ENCODE data around the gene INSC. TPM values are rescaled to one million over a fixed set of nuclear protein-coding genes. Genes with fewer than 3 reads are reported as not detected.

Gene INSC
- total and polyA plus RNA-seq, 2 of the 4 experiments (the other 2 are of a cell fraction) = 0.53 to 1.4 TPM

GRCh38 chr11:15143855-15144254 is 29.1 kb downstream of the INSC start:
- no peak for TF ChIP-seq CEBPB (IDR thresholded peaks at IDR 0.05; ENCODE audit: low read depth, low read length)
- no peak for TF ChIP-seq POLR2A (IDR thresholded peaks at IDR 0.05; ENCODE audit: low read depth, low read length)
- peak; percentile 15; the same call in 1 of the 2 replicates for TF ChIP-seq USF2 (IDR thresholded peaks at IDR 0.05; ENCODE audit: low read depth, low read length)
- no peak overlapping the region for H4K5ac ChIP-seq (ENCODE audit: low read depth, low read length)
- in situ Hi-C loops (cut with MboI; ENCODE audit: low sequenced_read_pairs) = no loop called here
- peaks cover 0 to 9% of the 10 kb centered on the region in 2 experiments; a peak in 1 of 4 replicates for H3K79me1 ChIP-seq (ENCODE audit: low read depth in 1 of 2, low read length in 2 of 2)
- H4K20me1 ChIP-seq (ENCODE audit: insufficient read depth, low read length) = no peaks in the 10 kb centered on the region
- no peak overlapping the region for H3K4ac ChIP-seq (ENCODE audit: low read depth, low read length)
- no peak overlapping the region for H3K14ac ChIP-seq (replicated peaks; ENCODE audit: low read depth, low read length)
- H3K4me3 ChIP-seq (ENCODE audit: insufficient read depth, low read depth, low read length) = no peak overlapping the region
- no TSS peak for BruUV-seq (replicated peaks)
- no peaks in the 10 kb centered on the region for H3K27me3 ChIP-seq (ENCODE audit: control insufficient read depth, insufficient read depth, low read length)
- H2BK20ac ChIP-seq (ENCODE audit: low read depth, low read length) = no peak overlapping the region
- H2BK5ac ChIP-seq (ENCODE audit: low read depth, low read length, poor library complexity, severe bottlenecking) = no peak overlapping the region
- H2AK9ac ChIP-seq (replicated peaks; ENCODE audit: low read depth, low read length, poor library complexity) = no peak overlapping the region
- no peak overlapping the region for H2AK5ac ChIP-seq (ENCODE audit: low read depth, low read length)
- ChIA-PET CTCF (interaction anchor here (1.1 kb wide), 1 partner anchor 38 kb away, joined by 3 read pairs; no protein-coding TSS in a partner anchor), POLR2A (ENCODE audit: unreplicated experiment) (no interaction called here)
- no peak overlapping the region for H3K56ac ChIP-seq (ENCODE audit: extremely low read depth, insufficient read depth, low read length)
- no peak overlapping the region for H2BK120ac ChIP-seq (ENCODE audit: low read depth, low read length)
- no peak overlapping the region for H4K91ac ChIP-seq (ENCODE audit: insufficient read depth, low read depth, low read length)
- dilution Hi-C loops (cut with HindIII; ENCODE audit: low sequenced_read_pairs, unreplicated experiment) = no loop called here
- H3K4me1 ChIP-seq (ENCODE audit: control insufficient read depth, insufficient read depth, low read length) = peaks cover 2% of the 10 kb centered on the region; the same call in 1 of the 2 replicates
- no peak for ATAC-seq (ENCODE audit: low read depth)
- H3K9ac ChIP-seq (ENCODE audit: low read depth, low read length) = no peak overlapping the region
- H2BK15ac ChIP-seq (ENCODE audit: low read depth, low read length) = no peak overlapping the region
- H3K27ac ChIP-seq (ENCODE audit: insufficient read depth, low read length) = no peak overlapping the region
- no peak overlapping the region for H2AFZ ChIP-seq (replicated peaks; ENCODE audit: low read length, poor library complexity)
- H3K4me2 ChIP-seq (ENCODE audit: low read depth, low read length) = no peak overlapping the region
- H3K36me3 ChIP-seq (ENCODE audit: control insufficient read depth, insufficient read depth, low read length) = no peaks in the 10 kb centered on the region
- no peak overlapping the region for H4K8ac ChIP-seq (ENCODE audit: low read depth in 2 of 2, low read length in 2 of 2)
- intact Hi-C loops (cut with micrococcal nuclease) = no loop called here
- peaks cover 10% of the 10 kb centered on the region for H3K9me1 ChIP-seq (ENCODE audit: insufficient read depth, low read length)
- DNase-seq = no peak
- H3K18ac ChIP-seq (ENCODE audit: low read depth, low read length) = no peak overlapping the region
- H3K9me3 ChIP-seq (ENCODE audit: control insufficient read depth, insufficient read depth, low read length) = no peaks in the 10 kb centered on the region
- no peak overlapping the region for H3K23ac ChIP-seq (ENCODE audit: low read depth, low read length)
